Neural cell (in vitro differentiated cells): ENCODE results near the gene ZDHHC8. TPM values are rescaled to one million over a fixed set of nuclear protein-coding genes. Genes with fewer than 3 reads are reported as not detected.

Experiments
- H2AFZ ChIP-seq: fragments of 200-600, 300-800 bp; sonication (generic), shearing (Covaris generic); 2 replicates; pipeline ENCODE4 v1.6.0; 2014; ENCODE audit warnings: low read depth, mild to moderate bottlenecking, antibody characterized with exemption, low read length, moderate library complexity
- H3F3A ChIP-seq: fragments of 200-600 bp; shearing (Covaris generic); 2 replicates; pipeline ENCODE4 v1.6.1; 2016; ENCODE audit warnings: mild to moderate bottlenecking, moderate library complexity, mixed read lengths, antibody characterized with exemption, low read length; ENCODE audit not compliant: insufficient read depth, poor library complexity, severe bottlenecking
- H3K27ac ChIP-seq: fragments of 200-600, 300-800 bp; sonication (generic), shearing (Covaris generic); 2 replicates; pipeline ENCODE4 v1.5.1; 2014; ENCODE audit warnings: mild to moderate bottlenecking, low read length, moderate library complexity
- H3K27me3 ChIP-seq: fragments of 300-800, 200-600 bp; sonication (generic), shearing (Covaris generic); 2 replicates; pipeline ENCODE4 v1.6.0; 2014; ENCODE audit warnings: mild to moderate bottlenecking, low read depth, low read length, moderate library complexity; ENCODE audit not compliant: insufficient read depth
- H3K36me3 ChIP-seq: fragments of 300-800, 200-600 bp; sonication (generic), shearing (Covaris generic); 2 replicates; pipeline ENCODE4 v1.5.1; 2014; ENCODE audit warnings: mild to moderate bottlenecking, antibody characterized with exemption, low read length, moderate library complexity; ENCODE audit not compliant: insufficient read depth
- H3K4me2 ChIP-seq: fragments of 300-800, 200-600 bp; sonication (generic), shearing (Covaris generic); 2 replicates; pipeline ENCODE4 v1.6.0; 2014; ENCODE audit warnings: mild to moderate bottlenecking, low read length
- H3K4me3 ChIP-seq: fragments of 300-800, 200-600 bp; sonication (generic), shearing (Covaris generic); 2 replicates; pipeline ENCODE4 v1.5.1; 2014; ENCODE audit warnings: mild to moderate bottlenecking, low read length, moderate library complexity
- H3K79me2 ChIP-seq: fragments of 200-600 bp; shearing (Covaris generic); replicated peaks from 2 replicates; pipeline ENCODE4 v1.6.0; 2014; ENCODE audit warnings: mild to moderate bottlenecking, low read length, moderate library complexity; ENCODE audit not compliant: insufficient read depth
- H3K9ac ChIP-seq: fragments of 300-800, 200-600 bp; sonication (generic), shearing (Covaris generic); 2 replicates; pipeline ENCODE4 v1.6.1; 2016; ENCODE audit warnings: mild to moderate bottlenecking, low read length, mixed read lengths
- H3K9me2 ChIP-seq: fragments of 200-600 bp; shearing (Covaris generic); 2 replicates; pipeline ENCODE4 v1.6.1; 2016; ENCODE audit warnings: mild to moderate bottlenecking, low read length, mixed read lengths; ENCODE audit not compliant: insufficient read depth
- H3K9me3 ChIP-seq: fragments of 200-600, 300-800 bp; sonication (generic), shearing (Covaris generic); 2 replicates; pipeline ENCODE4 v1.6.1; 2016; ENCODE audit warnings: mild to moderate bottlenecking, mixed run types, low read length, moderate library complexity, mixed read lengths
- H4K20me1 ChIP-seq: fragments of 200-600 bp; shearing (Covaris generic); 2 replicates; pipeline ENCODE4 v1.6.1; 2016; ENCODE audit warnings: mild to moderate bottlenecking, mixed run types; ENCODE audit not compliant: insufficient read depth
- EP300 ChIP-seq: fragments of 450-650 bp; conservative IDR thresholded peaks from 2 replicates; pipeline ENCODE4 v1.6.1; 2014; ENCODE audit warnings: antibody characterized with exemption, mild to moderate bottlenecking, moderate library complexity; ENCODE audit not compliant: poor library complexity, severe bottlenecking
- EZH2 ChIP-seq: fragments of 200-600, 300-800 bp; shearing (Covaris generic), sonication (generic); IDR thresholded peaks from 2 replicates; pipeline ENCODE4 v1.6.1; 2014; ENCODE audit warnings: antibody characterized with exemption, low read length, borderline replicate concordance, mild to moderate bottlenecking; ENCODE audit not compliant: insufficient read depth, poor library complexity, severe bottlenecking
- MXI1 ChIP-seq: fragments of 450-650 bp; conservative IDR thresholded peaks from 2 replicates; pipeline ENCODE4 v1.6.1; 2014; ENCODE audit warnings: antibody characterized with exemption, mild to moderate bottlenecking; ENCODE audit not compliant: poor library complexity, severe bottlenecking
- POLR2AphosphoS5 ChIP-seq: IDR thresholded peaks from 2 replicates; pipeline ENCODE4 v1.6.1; 2012
- RAD21 ChIP-seq: fragments of 450-650 bp; conservative IDR thresholded peaks from 2 replicates; pipeline ENCODE4 v1.6.1; 2014; ENCODE audit warnings: antibody characterized with exemption, mild to moderate bottlenecking, moderate library complexity
- REST ChIP-seq: IDR thresholded peaks from 2 replicates; pipeline ENCODE4 v1.6.1; 2012; ENCODE audit warnings: borderline replicate concordance
- SMC3 ChIP-seq: fragments of 450-650 bp; conservative IDR thresholded peaks from 2 replicates; pipeline ENCODE4 v1.6.1; 2014; ENCODE audit warnings: antibody characterized with exemption, mild to moderate bottlenecking, moderate library complexity; ENCODE audit not compliant: poor library complexity
- TAF1 ChIP-seq: IDR thresholded peaks from 2 replicates; pipeline ENCODE4 v1.6.1; 2012; ENCODE audit warnings: low read depth
- polyA plus RNA-seq: library from polyadenylated mRNA; depleted of rRNA; stranded (reverse); fragments of >200 nt; gene quantifications from 2 replicates; pipeline ENCODE4 v1.2.3, GENCODE V29; 2014
- TF ChIP-seq, protein P1 (sequence below): fragments of 450-650 bp; IDR thresholded peaks from 2 replicates; pipeline ENCODE4 v1.5.1; 2014; ENCODE audit warnings: antibody characterized with exemption, mild to moderate bottlenecking, moderate library complexity; ENCODE audit not compliant: poor library complexity, severe bottlenecking

ZDHHC8 gene
- polyA plus RNA-seq, 1 donor from 2014 or later = 4.5 TPM

DNA sequence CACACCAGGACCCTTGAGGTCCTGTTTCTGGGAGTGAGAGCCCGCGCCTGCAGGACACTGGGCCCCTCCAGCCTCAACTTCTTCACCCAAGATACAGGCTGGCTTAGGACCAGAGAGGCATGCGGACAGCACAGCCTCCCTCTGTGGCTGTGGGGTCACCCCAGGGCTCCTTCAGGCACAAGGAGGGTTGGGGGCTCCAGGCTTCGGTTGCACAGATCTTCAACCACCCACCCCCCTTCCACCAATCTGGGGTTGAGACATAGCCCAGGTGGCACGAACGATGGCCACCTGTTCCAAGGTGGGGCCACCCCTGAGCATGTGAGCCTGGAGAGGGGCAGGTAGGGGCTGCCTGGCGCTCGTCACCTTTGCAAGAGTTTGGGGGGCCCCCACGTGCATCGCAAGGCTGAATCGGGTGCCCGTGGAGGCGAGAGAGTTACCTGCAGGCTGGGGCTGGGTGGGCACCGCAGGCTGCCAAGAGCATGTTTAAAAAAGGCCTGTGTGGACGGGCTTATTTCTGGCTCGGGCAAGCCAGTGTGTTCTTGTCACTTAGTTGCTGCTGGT is 1.2 kb downstream of the ZDHHC8 start:
- Histone ChIP-seq H2AFZ (no peak overlapping the region), H3K27ac (no peak overlapping the region), H3K9me2 (no peaks in the 10 kb centered on the region), H3K9ac (peak overlapping the region; percentile 68), H3K36me3 (no peaks in the 10 kb centered on the region), H3K27me3 (no peaks in the 10 kb centered on the region), H3K4me2 (peak overlapping the region; percentile 68), H4K20me1 (no peaks in the 10 kb centered on the region), H3K9me3 (no peaks in the 10 kb centered on the region), H3K4me3 (peak overlapping the region; percentile 90), H3F3A (no peaks in the 10 kb centered on the region), H3K79me2 (no peaks in the 10 kb centered on the region)
- TF ChIP-seq TAF1 (no peak), EZH2 (no peak), SMC3 (no peak), RAD21 (no peak), MXI1 (no peak), POLR2AphosphoS5 (no peak), EP300 (no peak), REST (no peak)
- TF ChIP-seq, protein P1, sequence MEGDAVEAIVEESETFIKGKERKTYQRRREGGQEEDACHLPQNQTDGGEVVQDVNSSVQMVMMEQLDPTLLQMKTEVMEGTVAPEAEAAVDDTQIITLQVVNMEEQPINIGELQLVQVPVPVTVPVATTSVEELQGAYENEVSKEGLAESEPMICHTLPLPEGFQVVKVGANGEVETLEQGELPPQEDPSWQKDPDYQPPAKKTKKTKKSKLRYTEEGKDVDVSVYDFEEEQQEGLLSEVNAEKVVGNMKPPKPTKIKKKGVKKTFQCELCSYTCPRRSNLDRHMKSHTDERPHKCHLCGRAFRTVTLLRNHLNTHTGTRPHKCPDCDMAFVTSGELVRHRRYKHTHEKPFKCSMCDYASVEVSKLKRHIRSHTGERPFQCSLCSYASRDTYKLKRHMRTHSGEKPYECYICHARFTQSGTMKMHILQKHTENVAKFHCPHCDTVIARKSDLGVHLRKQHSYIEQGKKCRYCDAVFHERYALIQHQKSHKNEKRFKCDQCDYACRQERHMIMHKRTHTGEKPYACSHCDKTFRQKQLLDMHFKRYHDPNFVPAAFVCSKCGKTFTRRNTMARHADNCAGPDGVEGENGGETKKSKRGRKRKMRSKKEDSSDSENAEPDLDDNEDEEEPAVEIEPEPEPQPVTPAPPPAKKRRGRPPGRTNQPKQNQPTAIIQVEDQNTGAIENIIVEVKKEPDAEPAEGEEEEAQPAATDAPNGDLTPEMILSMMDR = no peak

DNA sequence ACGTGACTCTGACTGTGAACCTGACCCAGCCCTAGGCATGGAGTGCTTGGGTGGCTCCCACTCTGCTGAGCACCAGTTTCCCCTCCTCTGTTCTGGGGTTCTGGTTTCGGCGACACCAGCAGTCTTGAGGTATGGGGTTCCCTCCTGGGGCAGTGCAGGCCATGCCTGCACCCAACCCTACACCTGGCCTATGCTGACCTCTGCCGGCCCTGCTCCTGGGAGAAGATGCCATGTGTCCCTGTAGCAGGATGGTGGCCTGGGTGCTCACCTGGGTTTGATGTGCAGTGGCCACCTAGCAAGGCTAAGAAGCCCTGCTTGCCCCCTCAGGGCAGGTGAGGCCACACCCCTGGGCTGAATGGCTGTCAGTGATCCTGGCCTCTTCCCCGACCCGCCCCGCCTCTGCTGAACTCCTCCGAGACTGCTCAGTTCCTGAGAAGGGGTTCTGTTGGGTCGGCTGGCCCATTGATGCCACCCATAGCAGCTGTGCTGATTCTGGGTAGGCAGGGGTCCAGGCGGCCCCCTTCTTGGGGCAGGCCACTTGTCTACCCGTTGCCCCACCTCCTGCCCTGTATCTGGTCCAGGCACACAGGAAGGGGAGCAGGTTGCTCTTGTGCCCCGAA is 2.4 kb downstream of the ZDHHC8 start:
- Histone ChIP-seq H3K79me2 (no peaks in the 10 kb centered on the region), H3F3A (no peaks in the 10 kb centered on the region), H3K9me2 (no peaks in the 10 kb centered on the region), H3K4me2 (no peak overlapping the region), H3K27ac (no peak overlapping the region), H3K4me3 (no peak overlapping the region), H3K27me3 (no peaks in the 10 kb centered on the region), H3K36me3 (no peaks in the 10 kb centered on the region), H3K9me3 (no peaks in the 10 kb centered on the region), H3K9ac (no peak overlapping the region), H2AFZ (no peak overlapping the region), H4K20me1 (no peaks in the 10 kb centered on the region)
- no peak for TF ChIP-seq REST
- TF ChIP-seq TAF1 = no peak
- TF ChIP-seq SMC3 = no peak
- no peak for TF ChIP-seq RAD21
- TF ChIP-seq EP300 = no peak
- no peak for TF ChIP-seq EZH2
- TF ChIP-seq MXI1 = no peak
- TF ChIP-seq, protein P1 = no peak
- TF ChIP-seq POLR2AphosphoS5 = no peak
